NCI-H1436 (cell line): ENCODE results near the gene ERVH48-1.
"Not testable (repeated sequence)": the region's sequence is repeated elsewhere in the genome, so short reads cannot be mapped to it uniquely, and the experiment has no call there.

Source experiments
- DNase-seq: peaks from one replicate; lab custom pipeline; 2025; lab: John Stamatoyannopoulos, UW

The ERVH48-1 gene

GRCh38 chr21:42906233-42906632 is 19.2 kb downstream of the ERVH48-1 start:
- no peak for DNase-seq

DNA sequence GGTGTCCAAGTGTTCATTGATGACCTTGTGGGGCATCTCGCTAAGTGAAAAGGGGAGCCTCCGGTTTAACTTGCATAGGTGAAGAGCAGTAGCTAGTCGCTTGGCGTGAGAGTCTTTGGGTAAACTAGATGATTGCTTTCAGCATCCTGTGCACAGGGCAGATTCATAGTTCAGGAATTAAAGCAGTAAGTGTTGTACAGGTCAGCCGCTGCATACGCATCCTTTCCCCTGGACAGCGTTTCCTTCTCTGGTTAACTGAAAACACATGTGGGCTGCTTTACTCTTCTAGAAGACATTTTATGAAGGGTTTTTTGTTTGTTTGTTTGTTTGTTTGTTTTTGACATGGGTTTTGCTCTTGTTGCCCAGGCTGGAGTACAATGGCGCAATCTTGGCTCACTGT is 20.2 kb downstream of the ERVH48-1 start:
- no peak for DNase-seq

GRCh38 chr21:42903817-42904216 is 21.6 kb downstream of the ERVH48-1 start:
- no peak for DNase-seq

- no peak for DNase-seq
These were observed 25.0 kb downstream of the ERVH48-1 start for GRCh38 chr21:42900446-42900845.

GRCh38 chr21:42892931-42893755 is 32.3 kb downstream of the ERVH48-1 start, which contains the start of gene NDUFV3:
TSS of gene NDUFV3 (plus strand) at chr21:42893309. CDS start at chr21:42893334, 25 bp downstream.
- peak; percentile 98 for DNase-seq

DNA sequence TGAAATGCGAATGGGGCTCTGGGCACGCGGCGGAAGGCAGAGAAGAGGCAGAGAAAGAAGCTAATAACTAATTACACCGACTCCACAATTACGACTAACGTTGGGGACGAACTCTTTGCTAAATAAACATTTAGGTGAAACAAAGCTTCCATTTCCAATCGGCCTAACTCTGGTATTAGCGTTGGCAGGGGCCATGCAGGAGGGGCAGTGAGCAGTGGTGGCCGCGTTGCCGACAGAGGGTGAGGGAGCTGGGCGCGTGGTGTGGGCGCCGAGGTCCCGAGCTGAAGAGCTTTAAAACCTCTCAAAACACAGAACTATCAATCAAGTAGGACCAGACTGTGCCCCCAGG is 32.9 kb downstream of the ERVH48-1 start:
- DNase-seq: no peak

- no peak for DNase-seq
These were observed 38.1 kb downstream of the ERVH48-1 start for GRCh38 chr21:42887326-42887725.

DNA sequence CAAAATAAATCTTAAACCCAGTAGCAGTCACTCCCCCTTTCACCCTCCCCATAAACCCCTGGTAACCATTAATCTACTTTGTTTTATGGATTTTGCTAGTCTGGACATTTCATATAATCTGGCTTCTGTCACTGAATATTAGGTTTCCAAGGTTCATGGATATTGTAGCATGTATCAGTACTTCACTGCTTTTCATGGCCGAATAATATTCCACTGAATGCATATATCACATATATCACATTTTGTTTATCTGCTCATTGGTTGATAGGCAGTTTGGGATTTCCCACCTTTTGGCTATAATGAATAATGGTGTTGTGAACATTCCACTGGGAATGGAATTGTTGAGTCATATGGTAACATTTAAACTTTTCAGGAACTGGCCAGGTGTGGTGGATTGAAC is 41.5 kb downstream of the ERVH48-1 start:
- DNase-seq: no peak

GRCh38 chr21:42880352-42880751 is 45.1 kb downstream of the ERVH48-1 start:
- no peak for DNase-seq

DNA sequence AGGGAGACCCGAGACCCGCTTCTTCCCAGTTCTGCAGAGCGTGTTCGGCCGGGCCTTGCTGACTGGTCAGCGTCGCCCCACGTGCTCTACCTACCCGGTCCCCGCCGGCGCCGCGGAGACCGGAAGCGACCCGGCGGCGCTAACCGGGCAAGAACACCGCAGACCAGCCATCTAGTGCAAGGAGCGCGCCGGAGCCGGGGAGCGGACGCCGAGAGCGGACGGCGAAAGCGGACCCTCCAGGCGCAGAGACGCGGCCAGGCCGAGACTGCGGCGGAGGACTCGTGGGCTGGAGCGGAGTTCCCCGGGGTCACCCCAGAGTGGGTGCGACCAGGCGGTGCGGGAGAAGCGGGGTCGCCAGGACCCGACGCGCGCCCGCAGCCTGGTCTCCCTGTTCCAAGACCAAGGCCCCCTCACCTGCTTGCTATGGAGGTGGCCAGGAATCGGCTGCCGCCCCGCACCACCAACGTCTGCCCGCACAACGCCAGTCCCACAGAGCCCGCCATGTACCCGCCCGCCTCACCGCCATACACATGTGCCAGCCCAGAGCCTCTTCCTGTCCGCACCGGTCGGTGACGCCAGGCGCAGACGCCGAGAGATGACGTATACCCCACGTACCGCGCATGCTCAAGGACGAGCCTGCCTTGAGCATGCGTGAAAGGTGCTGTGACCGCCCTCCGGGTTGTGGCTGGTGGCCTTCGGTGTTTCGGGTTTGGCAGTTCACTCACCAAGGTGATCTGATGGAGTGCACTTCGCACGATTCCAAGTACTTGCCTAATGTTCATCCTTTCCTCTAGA is 46.2 kb downstream of the ERVH48-1 start, which contains the start of gene WDR4:
Gene WDR4, minus strand, starts transcription at position 547 of the 795 bp plus-strand sequence. Its CDS starts 44 bp downstream, at position 503.
- peak; percentile 92 for DNase-seq

DNA sequence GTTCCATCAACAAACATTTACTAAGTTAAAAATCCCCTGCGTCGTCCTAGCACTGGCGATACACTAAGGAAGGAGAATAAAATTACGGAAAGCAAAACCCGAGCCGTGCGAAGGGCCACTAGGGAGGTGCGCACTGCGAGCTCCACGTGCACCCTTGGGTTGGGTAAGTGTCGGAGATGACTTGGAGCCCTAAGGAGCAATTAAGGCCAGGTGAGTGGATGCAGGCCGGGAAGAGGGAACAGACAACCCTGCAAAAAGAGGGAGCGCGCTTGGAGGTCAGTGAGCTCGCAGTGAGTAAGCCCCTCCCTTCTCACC is 46.8 kb downstream of the ERVH48-1 start:
- no peak for DNase-seq

DNA sequence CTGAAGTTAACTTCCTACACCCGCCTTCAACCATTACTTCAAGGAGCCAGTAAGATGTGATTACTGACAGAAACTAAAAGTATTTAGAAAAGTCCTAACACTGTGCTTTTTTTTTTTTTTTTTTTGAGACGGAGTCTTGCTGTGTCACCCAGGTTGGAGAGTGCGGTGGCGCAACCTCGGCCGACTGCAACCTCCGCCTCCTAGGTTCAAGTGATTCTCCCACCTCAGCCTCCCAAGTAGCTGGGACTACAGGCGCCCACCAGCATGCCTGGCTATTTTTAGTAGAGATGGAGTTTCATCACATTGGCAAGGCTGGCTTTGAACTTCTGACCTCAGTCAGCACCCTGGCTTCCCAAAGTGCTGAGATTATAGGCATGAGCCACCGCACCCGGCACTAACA is 49.6 kb downstream of the ERVH48-1 start:
- not testable (repeated sequence) for DNase-seq

DNA sequence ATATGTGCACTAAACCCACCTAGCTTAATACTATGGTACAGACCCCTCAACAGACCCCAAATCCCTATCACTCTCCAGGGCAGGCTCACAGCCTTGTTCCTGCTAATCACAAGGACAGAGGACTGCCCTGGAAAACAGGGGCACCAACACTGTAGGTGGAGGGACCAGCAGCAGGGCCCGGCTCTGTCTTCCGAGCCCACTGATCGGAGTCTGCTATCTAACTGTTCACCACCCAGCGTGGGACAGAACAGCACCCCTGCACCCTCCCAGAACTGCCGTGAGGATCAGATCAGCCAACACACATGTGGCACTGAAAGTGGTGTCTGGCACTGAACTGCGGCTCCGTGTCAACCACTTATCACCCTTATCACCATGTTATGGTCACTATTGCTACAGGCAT is 52.3 kb downstream of the ERVH48-1 start:
- no peak for DNase-seq

DNA sequence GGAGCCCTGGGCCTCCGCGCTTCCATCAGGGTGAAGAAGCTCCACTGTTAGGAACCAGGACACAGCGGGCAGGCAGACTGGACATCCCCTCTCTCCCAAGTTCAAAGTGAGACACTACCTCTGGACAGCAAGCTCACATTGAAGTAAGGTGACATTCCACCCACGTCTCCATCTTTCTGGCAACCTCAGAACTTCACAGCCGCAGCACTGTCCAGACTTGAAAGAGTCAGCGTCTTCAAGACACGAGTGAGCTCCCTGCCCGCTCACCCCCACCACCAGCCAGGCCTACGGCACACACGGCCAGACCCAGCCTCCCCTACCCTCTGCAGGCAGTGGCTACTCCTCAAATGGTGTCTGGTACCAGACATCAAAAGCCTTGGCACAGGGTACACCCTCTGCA is 57.2 kb downstream of the ERVH48-1 start:
- no peak for DNase-seq
